Measurements from ENCODE around the gene SLC47A2. TPM values are rescaled to one million over a fixed set of nuclear protein-coding genes. Genes with fewer than 3 reads are reported as not detected.

Gene SLC47A2
- total RNA-seq, 2 donors from 2014 or later: not detected

DNA sequence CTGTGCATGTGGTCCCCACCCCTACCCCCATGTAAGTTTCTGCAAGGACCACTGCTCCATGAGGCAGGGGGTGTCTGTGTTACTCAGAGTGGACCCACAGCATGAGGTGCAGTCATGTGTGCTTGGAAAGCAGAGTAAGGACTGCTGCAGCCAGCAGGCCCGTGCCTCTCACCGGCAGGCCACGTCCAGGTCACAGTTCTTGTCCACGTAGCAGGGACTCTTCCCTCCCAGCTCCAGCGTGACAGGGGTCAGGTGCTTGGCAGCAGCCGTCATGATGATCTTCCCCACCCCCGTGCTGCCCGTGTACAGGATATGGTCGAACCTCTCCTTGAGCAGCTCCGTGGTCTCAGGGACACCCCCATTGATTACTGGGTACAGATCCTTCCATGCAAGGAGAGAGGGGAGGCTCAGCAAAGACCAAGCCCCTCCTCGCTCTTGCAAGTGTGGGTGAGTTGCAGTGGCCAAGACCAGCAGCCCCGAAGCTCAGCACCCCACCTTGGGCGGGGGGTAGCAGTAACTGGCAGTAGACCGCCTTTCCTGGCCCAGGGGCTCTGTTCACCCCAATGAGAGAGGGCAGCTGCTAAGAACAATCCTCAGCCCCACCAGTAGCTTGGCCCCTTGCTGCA is 25.6 kb upstream of the SLC47A2 start:
- no peak overlapping the region for H3K27ac ChIP-seq
- H3K4me1 ChIP-seq (ENCODE audit: control insufficient read depth in 1 of 2, low read depth in 2 of 2): peaks cover 0 to 7% of the 10 kb centered on the region in 2 donors
- TF ChIP-seq, protein P1, sequence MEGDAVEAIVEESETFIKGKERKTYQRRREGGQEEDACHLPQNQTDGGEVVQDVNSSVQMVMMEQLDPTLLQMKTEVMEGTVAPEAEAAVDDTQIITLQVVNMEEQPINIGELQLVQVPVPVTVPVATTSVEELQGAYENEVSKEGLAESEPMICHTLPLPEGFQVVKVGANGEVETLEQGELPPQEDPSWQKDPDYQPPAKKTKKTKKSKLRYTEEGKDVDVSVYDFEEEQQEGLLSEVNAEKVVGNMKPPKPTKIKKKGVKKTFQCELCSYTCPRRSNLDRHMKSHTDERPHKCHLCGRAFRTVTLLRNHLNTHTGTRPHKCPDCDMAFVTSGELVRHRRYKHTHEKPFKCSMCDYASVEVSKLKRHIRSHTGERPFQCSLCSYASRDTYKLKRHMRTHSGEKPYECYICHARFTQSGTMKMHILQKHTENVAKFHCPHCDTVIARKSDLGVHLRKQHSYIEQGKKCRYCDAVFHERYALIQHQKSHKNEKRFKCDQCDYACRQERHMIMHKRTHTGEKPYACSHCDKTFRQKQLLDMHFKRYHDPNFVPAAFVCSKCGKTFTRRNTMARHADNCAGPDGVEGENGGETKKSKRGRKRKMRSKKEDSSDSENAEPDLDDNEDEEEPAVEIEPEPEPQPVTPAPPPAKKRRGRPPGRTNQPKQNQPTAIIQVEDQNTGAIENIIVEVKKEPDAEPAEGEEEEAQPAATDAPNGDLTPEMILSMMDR (IDR thresholded peaks at IDR 0.05): no peak
- no peaks in the 10 kb centered on the region for H3K27me3 ChIP-seq (replicated peaks; ENCODE audit: insufficient read depth)
- DNase-seq (ENCODE audit: low spot score) (no peak), ATAC-seq (ENCODE audit: insufficient number of reproducible peaks, low FRiP score, low read depth) (no peak)
- no peak overlapping the region for H3K4me3 ChIP-seq
- no peaks in the 10 kb centered on the region for H3K9me3 ChIP-seq
- no peaks in the 10 kb centered on the region for H3K36me3 ChIP-seq

DNA sequence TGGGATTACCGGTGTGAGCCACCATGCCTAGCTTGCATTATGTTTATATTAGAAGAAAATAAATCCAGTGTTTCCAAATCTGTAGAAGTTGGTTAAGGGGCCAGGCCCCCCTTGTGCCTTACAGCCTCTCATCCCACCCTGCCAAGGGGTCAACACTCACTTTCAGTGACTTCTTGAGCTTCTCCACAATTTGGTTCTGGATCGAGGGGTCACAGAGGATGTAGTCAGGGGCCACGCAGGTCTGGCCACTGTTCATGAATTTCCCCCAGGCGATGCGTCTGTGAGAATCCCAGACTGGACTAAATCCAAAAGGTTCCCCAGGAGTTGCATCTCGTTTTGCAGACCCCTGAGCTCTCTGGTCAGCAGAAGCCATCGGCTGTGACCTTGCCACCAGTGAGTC is 24.5 kb upstream of the SLC47A2 start:
- H3K36me3 ChIP-seq: no peaks in the 10 kb centered on the region
- ATAC-seq (ENCODE audit: insufficient number of reproducible peaks, low FRiP score, low read depth) (no peak), DNase-seq (ENCODE audit: low spot score) (no peak)
- H3K4me1 ChIP-seq (ENCODE audit: control insufficient read depth in 1 of 2, low read depth in 2 of 2): peaks cover 0 to 7% of the 10 kb centered on the region in 2 donors
- H3K27me3 ChIP-seq (replicated peaks; ENCODE audit: insufficient read depth): no peaks in the 10 kb centered on the region
- TF ChIP-seq, protein P1 (IDR thresholded peaks at IDR 0.05): no peak
- H3K9me3 ChIP-seq: no peaks in the 10 kb centered on the region
- H3K4me3 ChIP-seq: no peak overlapping the region
- H3K27ac ChIP-seq: no peak overlapping the region

DNA sequence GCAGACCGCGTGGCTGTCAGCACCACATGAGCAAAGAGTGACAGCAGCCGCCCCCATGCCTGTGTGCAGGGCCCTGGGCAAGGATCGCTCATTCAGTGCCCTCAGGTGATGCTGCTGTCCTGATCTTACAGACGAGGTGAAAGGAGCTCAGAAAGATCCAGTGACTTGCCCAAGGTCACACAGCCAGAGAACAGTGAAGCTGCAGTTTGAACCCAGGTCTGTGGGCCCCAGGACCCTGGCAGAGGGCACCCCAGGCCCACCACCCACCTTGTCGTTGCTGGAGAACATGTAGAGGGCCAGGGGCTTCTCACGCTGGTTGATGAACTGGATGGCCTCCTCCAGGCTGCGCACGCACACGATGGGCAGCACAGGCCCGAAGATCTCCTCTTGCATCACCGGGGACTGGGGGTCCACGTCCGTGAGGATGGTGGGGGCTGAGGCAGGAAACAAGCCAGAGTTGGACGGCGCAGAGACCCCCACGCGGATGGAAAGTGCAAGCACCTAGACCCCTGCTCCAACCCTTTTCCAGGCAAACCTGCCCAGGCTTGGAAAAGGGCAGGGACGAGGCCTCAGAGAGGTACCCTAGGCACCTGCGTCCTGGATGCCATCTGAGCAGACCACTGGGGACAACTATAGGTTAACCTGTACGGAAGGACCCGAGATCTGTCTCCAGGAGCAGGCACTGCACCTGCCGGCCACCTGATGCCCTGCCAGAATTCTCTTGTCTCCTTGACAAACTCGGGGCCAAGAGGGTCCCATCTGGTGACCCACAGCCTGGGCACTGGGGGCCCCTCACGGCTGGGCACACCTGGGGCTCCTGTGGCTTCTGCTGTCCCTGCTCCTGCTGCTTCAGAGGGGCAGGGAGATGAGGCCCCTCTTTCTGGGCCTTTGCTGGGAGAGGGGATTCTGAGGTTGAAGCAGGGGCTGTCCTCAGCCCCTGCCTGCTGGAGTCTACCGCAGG is 23.1 kb upstream of the SLC47A2 start:
- H3K4me3 ChIP-seq: no peak overlapping the region
- TF ChIP-seq, protein P1 (IDR thresholded peaks at IDR 0.05): no peak
- no peaks in the 10 kb centered on the region for H3K36me3 ChIP-seq
- no peaks in the 10 kb centered on the region for H3K4me1 ChIP-seq (ENCODE audit: control insufficient read depth in 1 of 2, low read depth in 2 of 2)
- DNase-seq (ENCODE audit: low spot score): no peak
- no peak overlapping the region for H3K27ac ChIP-seq
- no peaks in the 10 kb centered on the region for H3K27me3 ChIP-seq (replicated peaks; ENCODE audit: insufficient read depth)
- ATAC-seq (ENCODE audit: insufficient number of reproducible peaks, low FRiP score, low read depth): no peak
- H3K9me3 ChIP-seq: no peaks in the 10 kb centered on the region

DNA sequence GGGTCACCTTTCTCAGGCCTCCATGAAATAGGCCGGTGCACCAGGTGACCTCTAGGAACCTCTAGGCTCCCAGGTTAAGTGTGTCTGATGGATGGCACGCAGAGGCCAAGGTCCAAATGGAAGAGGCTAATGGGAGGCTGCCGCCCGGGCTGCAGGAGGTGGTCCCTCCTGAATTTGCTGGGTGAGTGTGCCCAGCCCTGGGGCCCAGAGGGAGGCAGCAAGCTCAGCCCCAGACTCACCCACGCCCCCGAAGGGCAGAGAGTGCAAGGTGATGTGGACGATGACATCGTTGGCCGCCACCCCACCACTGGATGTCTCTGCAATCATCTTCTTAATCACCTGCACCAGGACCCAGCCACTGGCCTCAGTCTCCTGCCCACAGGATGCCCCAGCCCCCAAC is 22.4 kb upstream of the SLC47A2 start:
- no peaks in the 10 kb centered on the region for H3K36me3 ChIP-seq
- no peaks in the 10 kb centered on the region for H3K27me3 ChIP-seq (replicated peaks; ENCODE audit: insufficient read depth)
- ATAC-seq (ENCODE audit: insufficient number of reproducible peaks, low FRiP score, low read depth) (no peak), DNase-seq (ENCODE audit: low spot score) (no peak)
- no peaks in the 10 kb centered on the region for H3K9me3 ChIP-seq
- no peak overlapping the region for H3K4me3 ChIP-seq
- TF ChIP-seq, protein P1 (IDR thresholded peaks at IDR 0.05): no peak
- H3K4me1 ChIP-seq (ENCODE audit: control insufficient read depth in 1 of 2, low read depth in 2 of 2): no peaks in the 10 kb centered on the region
- no peak overlapping the region for H3K27ac ChIP-seq

DNA sequence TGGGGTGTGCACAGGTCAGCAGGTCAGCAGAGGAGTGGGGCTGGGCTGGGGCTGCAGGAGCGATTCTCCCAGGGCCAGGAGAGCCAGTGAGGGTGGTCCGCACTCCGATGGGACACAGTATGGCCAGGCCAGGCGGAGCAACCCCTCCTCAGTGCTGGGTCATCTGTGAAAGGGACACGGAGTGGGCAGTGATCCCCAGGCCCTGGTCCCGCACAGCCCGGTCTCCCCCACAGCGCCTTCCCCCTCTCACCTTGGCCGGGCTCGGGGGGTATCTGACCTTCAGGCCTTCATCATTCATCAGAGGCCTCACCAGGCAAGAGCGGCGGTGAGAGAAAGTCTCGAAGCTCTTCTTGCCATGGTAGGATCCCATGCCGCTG is 21.7 kb upstream of the SLC47A2 start:
- Histone ChIP-seq H3K4me3 (no peak overlapping the region), H3K36me3 (no peaks in the 10 kb centered on the region), H3K27me3 (replicated peaks; ENCODE audit: insufficient read depth) (no peaks in the 10 kb centered on the region), H3K9me3 (no peaks in the 10 kb centered on the region), H3K27ac (no peak overlapping the region), H3K4me1 (ENCODE audit: control insufficient read depth in 1 of 2, low read depth in 2 of 2) (no peaks in the 10 kb centered on the region)
- TF ChIP-seq, protein P1 (IDR thresholded peaks at IDR 0.05): no peak
- ATAC-seq (ENCODE audit: insufficient number of reproducible peaks, low FRiP score, low read depth): no peak
- no peak for DNase-seq (ENCODE audit: low spot score)

All from thoracic aorta (tissue), 2 donors.